DMS53 (cell line): Measurements from ENCODE around the gene CEP350.
"Not testable (repeated sequence)": the region's sequence is repeated elsewhere in the genome, so short reads cannot be mapped to it uniquely, and the experiment has no call there.

Experiments
- DNase-seq: peaks from one replicate; lab custom pipeline; 2025; lab: John Stamatoyannopoulos, UW

Gene CEP350

GRCh38 chr1:179990847-179991246 lies 36.2 kb downstream of the CEP350 start:
- no peak for DNase-seq

DNA sequence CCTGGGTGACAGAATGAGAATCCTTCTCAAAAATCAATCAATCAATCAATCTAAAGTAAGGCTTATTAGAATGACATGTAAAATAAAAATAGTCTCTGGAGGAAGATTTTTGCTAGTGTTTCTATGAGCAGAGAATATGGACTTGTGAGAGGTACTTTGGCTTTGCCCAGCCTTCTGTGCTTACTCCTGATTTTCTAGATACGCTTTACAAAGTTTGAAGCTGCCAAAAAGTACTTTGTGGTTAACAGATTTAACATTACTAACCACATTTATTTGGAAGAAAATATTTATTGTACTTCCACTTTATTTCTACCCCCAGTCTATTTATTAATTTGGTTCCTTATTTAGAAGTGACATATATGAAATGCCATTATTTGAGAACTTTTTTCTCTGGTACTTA lies 41.0 kb downstream of the CEP350 start:
- DNase-seq, result no peak

DNA sequence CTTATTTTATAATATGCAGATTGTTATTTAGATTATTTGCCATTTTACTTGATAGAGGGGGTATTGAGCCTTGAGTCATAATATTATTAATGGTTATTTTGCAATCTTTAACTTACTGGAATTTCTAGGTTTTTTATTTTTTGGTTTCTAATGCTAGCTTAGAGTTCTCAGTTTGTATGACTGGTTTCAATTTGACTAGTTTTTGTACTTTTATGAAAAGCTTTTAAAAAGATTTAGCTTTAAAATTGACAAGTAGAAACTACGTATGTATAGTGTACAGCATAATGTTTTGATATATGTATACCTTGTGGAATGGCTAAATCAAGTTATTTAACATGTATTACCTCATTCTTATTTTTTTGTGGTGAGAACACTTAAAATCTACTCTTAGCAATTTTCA lies 41.5 kb downstream of the CEP350 start:
- no peak for DNase-seq

GRCh38 chr1:180000575-180000974 lies 46.0 kb downstream of the CEP350 start:
- no peak for DNase-seq

DNA sequence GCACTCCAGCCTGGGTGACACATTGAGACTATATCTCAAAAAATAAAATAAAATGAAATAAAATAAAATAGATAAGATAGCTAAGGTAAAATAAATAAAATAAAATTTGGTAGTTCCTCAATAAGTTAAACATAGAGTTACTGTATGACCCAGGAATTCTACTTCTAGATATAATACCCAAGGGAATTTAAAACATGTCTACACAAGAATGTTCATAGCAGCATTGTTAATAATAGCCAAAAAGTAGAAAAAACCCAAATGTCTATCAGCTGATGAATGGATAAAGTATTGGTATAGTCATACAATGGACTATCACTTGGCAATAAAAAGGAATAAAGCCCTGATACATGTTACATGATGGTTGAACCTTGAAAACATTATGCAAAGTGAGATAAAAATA lies 47.8 kb downstream of the CEP350 start:
- DNase-seq, result no peak

DNA sequence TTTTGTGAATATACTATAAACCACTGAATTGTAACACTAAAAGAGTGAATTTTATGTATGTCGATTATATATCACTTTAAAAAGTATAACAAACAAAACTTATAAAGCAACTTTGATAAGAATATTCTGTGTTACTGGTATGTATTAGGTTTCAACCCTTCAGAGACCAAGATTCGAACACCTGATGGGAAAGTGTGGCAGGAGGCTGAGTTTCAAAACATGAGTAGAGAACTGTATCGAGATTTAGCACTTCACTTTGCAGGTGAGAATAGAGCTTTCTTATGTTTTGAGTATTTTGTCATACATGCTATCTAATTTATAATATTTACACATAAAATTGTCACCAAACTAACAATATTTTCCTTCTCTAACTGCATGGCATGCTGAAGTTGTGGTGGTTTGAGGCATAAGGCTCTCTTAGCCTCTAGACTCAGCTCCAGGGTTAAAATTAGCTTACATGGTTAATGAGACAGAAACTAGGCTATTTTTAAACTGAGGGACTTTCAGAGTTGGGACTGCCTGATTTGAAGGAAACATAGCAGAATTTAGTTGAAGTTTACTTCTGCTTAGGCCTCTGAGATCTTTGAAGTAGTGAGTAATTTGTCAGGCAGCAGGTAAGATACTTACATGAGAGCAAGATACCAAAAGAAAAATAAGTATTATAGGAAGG lies 48.6 kb downstream of the CEP350 start:
- DNase-seq, result no peak

DNA sequence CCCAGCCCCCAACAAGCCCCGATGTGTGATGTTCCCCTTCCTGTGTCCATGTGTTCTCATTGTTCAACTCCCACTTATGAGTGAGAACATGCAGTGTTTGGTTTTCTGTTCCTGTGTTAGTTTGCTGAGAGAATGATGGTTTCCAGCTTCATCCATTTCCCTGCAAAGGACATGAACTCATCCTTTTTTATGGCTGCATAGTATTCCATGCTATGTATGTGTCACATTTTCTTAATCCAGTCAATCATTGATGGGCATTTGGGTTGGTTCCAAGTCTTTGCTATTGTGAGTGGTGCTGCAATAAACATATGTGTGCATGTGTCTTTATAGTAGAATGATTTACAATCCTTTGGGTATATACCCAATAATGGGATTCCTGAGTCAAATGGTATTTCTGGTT lies 52.2 kb downstream of the CEP350 start:
- DNase-seq, result not testable (repeated sequence)

DNA sequence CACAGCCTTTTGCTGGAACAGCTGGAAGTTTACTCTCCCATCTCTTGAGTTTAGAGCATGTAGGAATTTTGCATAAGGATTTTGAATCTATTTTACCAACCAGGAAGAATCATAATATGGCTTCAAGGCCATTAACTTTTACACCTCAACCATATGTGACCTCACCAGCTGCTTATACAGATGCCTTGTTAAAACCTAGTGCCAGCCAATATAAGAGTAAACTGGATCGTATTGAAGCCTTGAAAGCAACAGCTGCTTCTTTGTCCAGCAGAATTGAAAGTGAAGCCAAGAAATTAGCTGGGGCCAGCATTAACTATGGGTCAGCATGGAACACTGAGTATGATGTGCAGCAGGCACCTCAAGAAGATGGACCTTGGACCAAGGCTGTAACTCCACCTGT lies 65.4 kb downstream of the CEP350 start:
- DNase-seq, result no peak

- no peak for DNase-seq
These were observed 71.9 kb downstream of the CEP350 start for GRCh38 chr1:180026556-180026955.

DNA sequence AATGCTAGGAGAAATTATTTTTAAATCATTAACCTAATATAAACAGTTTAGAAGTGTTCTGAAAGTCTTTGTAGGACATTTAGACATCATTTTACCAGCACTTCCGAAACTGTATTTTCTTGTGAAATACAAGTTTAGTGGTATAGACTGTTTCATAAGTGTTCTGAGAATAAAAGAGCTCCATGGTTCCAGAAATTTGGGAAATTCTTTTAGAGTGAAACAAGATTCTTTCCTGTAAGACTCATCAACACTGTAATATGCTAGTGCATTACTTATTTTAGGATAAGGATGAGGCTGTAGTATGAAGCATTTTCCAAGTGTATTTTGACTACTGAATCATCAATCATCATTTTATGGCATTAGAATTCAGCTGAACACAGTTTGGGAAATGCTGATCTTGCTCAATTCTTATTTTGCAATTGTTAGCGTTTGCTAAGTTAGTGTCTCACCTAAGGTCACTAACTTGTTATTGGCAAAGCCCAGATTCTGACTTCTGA lies 73.4 kb downstream of the CEP350 start:
- no peak for DNase-seq

DNA sequence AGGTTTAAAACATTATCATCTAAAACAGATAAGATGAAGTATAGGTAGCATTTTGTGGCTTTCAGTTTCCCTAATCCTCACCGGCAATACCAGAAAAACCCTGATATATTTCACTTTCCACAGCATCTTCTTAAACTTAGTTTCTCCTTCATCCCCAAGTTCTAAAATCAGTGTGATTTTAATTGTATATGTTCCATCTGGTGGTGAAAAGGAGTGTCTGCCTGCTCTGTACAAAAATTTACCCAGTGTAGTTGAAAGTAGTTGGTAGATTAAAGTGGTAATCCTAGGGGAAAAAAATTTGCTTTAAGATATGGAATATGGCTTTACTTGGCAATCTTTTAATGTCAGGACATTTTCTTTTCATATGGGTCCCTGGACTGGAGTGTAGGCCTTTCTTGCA lies 74.3 kb downstream of the CEP350 start:
- no peak for DNase-seq

- no peak for DNase-seq
These were observed 75.0 kb downstream of the CEP350 start for GRCh38 chr1:180029524-180030135.

DNA sequence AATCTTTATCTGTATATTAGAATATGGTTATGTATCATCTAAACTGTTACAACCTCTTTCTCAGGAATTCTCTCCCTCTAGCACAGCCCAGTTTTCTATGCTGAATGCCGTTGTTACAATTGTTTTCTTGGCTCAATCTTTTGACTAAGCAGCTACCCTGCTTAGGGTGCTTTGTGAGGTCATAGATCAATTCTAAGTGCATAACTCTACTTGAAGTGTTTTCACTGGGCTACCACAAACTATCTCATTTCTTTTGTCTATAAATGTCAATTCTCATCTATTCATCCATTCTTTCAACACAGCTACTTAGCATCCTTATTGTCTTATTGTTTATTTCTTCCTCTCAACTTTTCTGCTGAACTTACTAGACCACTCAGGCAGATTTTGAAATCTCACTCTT lies 77.1 kb downstream of the CEP350 start:
- no peak for DNase-seq

GRCh38 chr1:180033390-180033789 lies 78.8 kb downstream of the CEP350 start:
- DNase-seq, result no peak

- no peak for DNase-seq
These were observed 85.4 kb downstream of the CEP350 start for GRCh38 chr1:180040034-180040433.

GRCh38 chr1:180041582-180041981 lies 87.0 kb downstream of the CEP350 start:
- no peak for DNase-seq

DNA sequence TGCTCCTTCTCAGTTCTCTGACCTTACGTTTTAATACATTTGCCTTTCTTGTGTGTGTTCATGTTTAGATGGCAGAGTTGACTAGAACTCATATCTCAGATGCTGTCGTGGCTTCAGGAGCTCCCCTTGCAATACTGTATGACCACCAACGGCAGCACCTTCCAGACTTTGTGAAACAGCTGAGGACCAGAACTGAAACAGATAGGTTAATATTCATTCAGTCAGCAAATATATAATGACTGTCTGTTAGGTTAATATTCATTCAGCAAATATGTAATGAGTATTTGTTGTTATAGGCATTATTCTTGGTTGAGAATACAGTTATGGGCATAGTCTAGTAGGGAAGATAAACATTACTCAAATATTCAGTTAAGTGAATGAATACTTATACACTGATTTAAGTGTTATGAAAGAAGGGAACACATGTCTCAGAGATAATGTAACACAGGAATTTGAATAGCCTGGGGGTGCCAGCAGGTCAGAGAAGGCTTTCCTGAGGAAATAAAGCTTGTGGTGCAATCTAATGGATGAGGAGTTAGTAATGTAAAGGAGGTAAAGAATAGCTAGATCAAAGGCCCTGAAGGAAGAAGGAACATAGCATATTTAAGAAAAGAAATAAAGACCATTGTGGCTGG lies 88.5 kb downstream of the CEP350 start:
- DNase-seq, result no peak

DNA sequence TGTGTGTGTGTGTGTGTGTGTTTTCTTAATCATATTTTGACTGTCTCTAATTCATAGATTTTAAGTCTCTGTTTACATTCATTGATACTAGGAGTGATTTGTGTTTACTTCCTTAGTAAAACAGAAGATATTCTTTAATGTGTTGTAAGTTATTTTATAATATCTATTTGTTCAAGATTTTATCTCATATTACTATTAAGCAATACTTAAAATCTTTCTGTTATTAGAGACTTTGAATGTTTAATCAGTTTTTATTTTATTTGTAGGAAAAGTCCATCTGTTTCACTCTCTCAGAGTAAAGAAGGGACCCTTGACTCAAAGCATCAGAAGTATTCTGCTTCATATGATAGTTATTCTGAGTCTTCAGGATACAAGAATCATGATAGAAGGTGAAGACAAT lies 89.2 kb downstream of the CEP350 start:
- no peak for DNase-seq

- DNase-seq, result no peak
These were observed 92.1 kb downstream of the CEP350 start for GRCh38 chr1:180046674-180047073.

DNA sequence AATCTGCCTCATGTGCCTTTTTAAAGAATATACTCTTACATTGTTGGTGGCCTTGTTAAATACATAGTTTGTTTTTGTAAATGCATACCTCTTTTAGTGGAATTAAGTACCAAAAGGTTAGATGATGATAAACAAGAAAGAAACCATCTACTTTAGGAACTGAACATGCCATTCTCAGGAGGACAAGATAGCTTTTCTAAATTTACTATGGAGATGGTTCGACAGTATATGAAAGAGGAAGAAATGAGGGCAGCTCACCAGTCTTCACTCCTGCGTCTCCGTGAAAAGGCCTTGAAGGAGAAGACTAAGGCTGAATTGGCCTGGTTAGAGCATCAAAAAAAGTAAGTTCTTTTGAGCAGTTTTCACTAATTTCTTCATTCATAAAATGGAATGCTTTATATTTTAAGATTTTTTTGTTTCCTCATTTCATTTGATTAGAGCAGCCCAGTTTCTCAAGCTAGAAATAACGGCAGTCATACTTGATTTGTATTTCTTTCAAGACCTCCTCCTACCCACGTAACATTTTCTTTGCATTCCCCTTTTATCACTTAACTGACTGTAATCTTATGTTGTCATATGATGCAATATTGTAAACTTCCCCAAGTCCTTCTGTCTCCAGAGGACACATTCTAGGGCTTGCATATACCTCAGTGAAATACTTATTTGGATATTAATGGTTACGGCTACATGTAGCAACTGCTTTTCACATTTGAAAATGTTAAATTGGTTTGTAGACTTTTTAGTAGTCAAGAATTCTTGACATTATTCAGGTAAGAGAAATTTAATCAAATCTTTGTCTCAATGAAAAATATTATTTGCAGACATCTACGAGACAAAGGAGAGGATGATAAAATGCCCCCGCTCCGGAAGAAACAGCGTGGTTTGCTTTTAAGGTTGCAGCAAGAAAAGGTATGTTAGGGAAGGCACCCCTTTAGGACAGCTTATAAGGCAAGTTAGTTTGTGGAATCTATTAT lies 99.3 kb downstream of the CEP350 start:
- DNase-seq, result no peak

GRCh38 chr1:180057883-180058396 lies 103.3 kb downstream of the CEP350 start:
- peak; percentile 47 for DNase-seq

DNA sequence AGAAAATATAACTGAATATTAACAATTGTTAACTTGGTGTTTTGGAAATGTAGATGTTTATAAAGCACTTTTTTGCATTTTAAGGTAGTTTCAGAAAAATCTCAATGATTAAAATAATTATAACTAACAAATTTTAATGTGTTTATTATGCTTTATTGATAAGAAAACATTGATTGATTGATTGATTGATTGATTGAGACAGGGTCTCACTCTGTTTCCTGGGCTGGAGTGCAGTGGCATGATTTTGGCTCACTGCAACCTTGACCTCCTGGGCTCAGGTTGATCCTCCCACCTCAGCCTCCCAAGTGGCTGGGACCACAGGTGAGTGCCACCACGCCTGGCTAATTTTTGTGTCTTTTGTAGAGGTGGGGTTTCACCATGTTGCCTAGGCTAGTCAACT lies 106.4 kb downstream of the CEP350 start:
- no peak for DNase-seq
